Stimulated activated CD8-positive, alpha-beta memory T cell treated with anti-CD3 and anti-CD28 coated beads, Interleukin-2, amount 100 ng/mL, for 48 hours (primary cell): ENCODE measurements around the gene ZNF436.

Experiments used
- DNase-seq, 2 donors: peaks; one replicate each; pipeline ENCODE4 v3.0.0-alpha.2; 2020; ENCODE audit warnings: low read depth in 2 of 2

Gene ZNF436

GRCh38 chr1:23366598-23366997 is 3.0 kb downstream of the ZNF436 start:
- no peak for DNase-seq

- no peak for DNase-seq
Observed at GRCh38 chr1:23366146-23366545, 3.5 kb downstream of the ZNF436 start.

GRCh38 chr1:23362218-23362713 is 7.4 kb downstream of the ZNF436 start:
- DNase-seq: no peak

- no peak for DNase-seq
Observed at GRCh38 chr1:23358310-23358875, 11.2 kb downstream of the ZNF436 start.

GRCh38 chr1:23357138-23357908 is 12.3 kb downstream of the ZNF436 start:
- no peak for DNase-seq

GRCh38 chr1:23356471-23357137 is 13.0 kb downstream of the ZNF436 start:
- DNase-seq: no peak

GRCh38 chr1:23354245-23354644 is 15.4 kb downstream of the ZNF436 start:
- DNase-seq: no peak

GRCh38 chr1:23352096-23352695 is 17.4 kb downstream of the ZNF436 start:
- no peak for DNase-seq

- no peak for DNase-seq
Observed at GRCh38 chr1:23345920-23346319, 23.7 kb downstream of the ZNF436 start.

- DNase-seq: no peak
Observed at GRCh38 chr1:23344987-23345472, 24.6 kb downstream of the ZNF436 start.

- peak; percentile 97 to 99 for DNase-seq
Observed at GRCh38 chr1:23344111-23344986, 25.3 kb downstream of the ZNF436 start, which contains the start of gene HNRNPR. HNRNPR (minus strand) TSS chr1:23344284; CDS start chr1:23341008, 3,276 bp downstream.

- peak; percentile 36 to 37 for DNase-seq
Observed at GRCh38 chr1:23343221-23344110, 26.2 kb downstream of the ZNF436 start.

GRCh38 chr1:23341931-23342692 is 27.5 kb downstream of the ZNF436 start:
- DNase-seq: no peak

- DNase-seq: no peak
Observed at GRCh38 chr1:23339632-23340031, 30.0 kb downstream of the ZNF436 start.

- no peak for DNase-seq
Observed at GRCh38 chr1:23337869-23338268, 31.8 kb downstream of the ZNF436 start.

- DNase-seq: no peak
Observed at GRCh38 chr1:23331713-23332112, 37.9 kb downstream of the ZNF436 start.

- DNase-seq: no peak
Observed at GRCh38 chr1:23330846-23331245, 38.8 kb downstream of the ZNF436 start.

- DNase-seq: no peak
Observed at GRCh38 chr1:23325393-23325792, 44.2 kb downstream of the ZNF436 start.

- no peak for DNase-seq
Observed at GRCh38 chr1:23322770-23323169, 46.9 kb downstream of the ZNF436 start.
